NCI-H82 treated with DMSO at 0.1 percent for 48 hours (cell line): ENCODE results near the gene SYT1.
A peak's percentile ranks its signal among the peaks of the same experiment; 100 is the strongest.

Source experiments
- DNase-seq: peaks from one replicate; lab custom pipeline; 2025; ENCODE audit not compliant: unreplicated experiment; lab: John Stamatoyannopoulos, UW

Gene SYT1

DNA sequence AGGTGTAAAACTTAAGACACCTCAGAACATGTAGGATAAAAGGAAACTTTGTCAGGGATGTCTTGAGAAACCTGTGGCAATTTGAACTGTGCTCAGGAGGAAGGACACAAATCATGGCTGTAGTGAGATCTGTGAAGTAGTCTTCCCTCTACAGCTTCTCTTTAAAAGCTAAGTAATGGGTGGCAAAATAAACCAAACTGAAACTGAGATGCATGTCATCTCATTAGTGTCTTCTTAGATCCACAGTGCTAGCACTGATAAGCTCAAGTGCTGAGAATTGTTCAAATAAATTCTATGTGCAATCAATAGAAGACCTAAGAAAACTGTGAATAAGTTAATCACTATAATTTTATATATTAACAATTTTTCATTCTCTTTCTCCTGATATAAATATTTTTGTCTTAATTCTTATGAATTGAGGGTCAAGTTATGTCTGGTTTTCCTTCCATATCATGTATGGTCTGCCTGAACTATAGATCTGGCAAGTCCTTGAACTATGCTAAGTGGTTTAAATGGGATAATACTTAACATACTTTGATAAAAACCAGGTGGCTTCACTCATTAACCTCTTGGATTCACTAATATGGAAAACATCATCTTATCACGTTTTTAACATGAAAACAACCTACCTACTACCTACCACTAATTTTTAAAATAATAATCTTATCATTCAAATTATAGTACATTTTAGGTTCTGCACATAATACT lies 27.2 kb downstream of the SYT1 start:
- DNase-seq: peak; percentile 82

DNA sequence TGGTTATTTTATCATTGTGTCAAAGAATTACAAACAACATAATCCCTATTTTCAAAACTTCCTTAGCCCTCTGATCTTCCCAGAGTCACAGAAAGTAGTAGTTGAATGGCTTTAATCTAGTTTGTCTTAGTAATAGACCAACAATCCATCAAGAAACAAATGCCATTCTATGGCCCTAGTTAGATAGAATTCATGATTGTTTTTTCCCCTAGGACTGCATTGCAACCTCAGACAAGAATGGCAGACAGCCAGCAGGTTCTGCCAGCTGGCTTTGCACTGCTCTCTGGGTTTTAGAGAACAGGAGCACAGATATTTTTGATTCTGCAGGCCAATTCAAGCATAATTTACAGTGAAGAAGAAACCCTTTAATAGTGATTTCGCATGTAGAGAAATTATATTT lies 33.8 kb downstream of the SYT1 start:
- no peak for DNase-seq

DNA sequence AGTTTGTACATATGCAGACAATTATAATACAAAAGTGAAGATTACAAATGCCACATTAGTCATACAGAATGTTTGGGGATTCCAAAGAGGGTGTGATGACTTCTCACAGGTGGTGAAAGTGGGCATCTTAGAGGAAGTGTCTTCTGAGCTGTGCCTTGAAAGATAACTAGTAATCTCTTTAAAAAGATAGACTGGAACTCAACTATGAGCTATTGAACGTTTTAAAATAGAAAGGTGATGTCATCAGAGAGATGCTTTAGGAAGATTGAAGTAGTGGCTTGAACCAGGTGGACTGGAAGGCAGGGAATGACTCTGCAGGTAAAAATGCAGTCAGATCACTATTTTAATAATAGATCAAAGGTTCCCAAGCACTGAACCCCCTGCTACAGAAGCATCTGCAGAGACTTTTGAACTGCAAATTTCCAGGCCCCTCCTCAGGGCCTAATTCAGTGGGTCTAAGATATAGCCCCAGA lies 50.3 kb downstream of the SYT1 start:
- no peak for DNase-seq

DNA sequence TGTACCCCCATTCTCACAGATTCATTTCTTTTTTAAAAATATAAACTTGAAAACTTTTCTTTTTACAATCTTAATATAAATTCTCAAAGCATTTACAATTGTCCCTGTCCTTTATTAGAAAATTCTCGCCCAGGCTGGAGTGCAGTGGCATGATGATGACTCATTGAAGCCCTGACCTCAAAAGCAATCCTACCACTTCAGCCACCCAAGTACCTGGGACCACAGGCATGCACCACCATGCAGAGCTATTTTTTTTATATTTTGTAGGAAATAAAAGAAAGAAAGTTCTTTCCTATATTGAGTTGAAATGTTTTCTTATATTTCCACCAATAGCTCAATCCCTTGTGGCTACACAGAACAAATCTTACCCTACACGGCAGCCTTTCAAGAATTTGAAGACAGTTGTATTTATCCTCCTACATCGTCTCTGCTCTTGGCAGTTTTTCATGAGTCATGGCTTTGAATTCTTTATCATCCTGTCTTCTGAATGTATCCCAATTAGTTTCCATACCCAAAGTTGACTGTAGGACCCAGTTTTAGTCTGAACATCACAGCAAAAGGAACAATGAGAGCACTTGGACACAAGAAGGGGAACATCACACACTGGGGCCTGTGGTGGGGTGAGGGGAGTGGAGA lies 52.4 kb downstream of the SYT1 start:
- DNase-seq: no peak

DNA sequence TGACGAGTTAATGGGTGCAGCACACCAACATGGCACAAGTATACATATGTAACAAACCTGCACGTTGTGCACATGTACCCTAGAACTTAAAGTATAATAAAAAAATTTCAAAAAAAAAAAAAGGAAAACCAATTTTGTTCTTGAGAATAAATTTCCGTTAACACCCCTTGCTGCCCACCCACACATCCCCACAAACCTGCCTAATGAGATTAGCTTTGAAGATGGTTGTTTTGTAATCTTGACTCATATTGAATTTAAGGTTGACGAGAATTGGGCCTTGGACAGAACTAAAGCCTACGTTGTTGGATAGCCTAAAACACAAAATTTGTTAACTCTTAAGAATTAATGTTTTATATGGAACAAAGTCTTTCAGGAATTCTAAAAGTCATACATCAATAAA lies 52.9 kb downstream of the SYT1 start:
- no peak for DNase-seq

DNA sequence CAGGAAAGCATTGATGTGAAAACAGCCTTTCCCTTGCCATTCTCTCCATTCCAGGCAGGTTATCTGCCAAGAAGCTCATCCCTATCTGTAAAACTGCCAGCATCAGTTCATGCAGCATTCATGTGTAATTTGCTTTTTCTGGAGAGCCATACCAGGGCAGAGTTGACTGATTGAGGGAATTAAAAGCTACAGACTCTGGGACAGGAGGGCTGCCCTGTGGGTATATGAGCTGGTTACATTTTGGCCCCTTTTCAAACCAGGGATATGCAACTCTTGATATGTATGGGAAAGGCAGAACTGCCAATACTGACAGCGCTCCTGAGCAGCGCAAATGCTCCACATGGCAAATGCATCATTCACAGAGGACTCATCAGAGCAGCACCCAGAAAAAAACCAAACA lies 53.7 kb downstream of the SYT1 start:
- DNase-seq: no peak

DNA sequence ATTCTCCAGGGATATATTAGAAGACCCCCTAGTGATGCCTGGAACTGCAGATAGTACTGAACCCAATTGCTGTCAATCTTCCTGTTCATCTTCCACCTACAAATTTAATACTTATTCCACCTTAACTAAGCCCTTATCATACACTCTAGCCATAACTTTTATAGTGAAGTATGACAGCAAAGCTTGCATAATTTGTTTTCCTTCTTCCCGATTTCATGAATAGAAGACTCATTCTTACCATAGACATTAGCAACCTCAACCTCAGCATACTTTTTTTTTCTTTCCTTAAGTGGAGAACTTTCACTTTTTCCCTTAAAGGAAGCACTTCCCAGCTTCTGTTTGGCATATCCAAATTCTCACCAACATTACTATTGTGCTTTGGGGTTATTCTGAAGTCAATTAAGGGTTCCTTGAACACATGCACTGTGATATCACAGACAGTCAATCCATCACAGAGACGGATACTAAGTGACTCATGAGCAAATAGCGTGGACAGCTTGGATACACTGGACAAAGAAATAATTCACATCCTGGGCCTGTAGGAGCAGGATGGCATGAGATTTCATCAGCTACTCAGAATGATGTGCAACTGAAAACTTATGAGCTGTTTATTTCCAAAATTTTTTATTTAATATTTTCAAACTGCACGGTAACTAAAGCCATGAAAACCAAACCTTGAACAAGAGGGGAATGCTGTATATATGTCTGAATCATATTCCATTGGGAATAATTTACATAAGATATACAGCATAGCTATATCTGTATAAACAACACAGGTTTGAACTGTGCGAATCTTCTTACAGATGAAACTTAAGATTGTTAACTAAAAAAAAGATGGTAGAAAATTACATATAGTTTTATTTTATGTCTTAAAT lies 63.9 kb downstream of the SYT1 start:
- no peak for DNase-seq

DNA sequence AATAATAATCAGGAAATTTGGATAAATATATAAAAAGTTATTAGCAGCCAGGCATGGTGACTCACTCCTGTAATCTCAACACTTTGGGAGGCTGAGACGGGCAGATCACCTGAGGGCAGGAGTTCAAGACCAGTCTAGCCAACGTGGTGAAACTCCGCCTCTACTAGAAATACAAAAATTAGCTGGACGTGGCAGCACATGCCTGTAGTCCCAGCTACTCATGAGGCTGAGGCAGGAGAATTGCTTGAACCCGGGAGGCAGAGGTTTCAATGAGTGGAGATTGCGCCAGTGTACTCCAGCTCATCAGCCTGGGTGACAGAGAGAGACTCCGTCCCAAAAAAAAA lies 64.5 kb downstream of the SYT1 start:
- DNase-seq: no peak

DNA sequence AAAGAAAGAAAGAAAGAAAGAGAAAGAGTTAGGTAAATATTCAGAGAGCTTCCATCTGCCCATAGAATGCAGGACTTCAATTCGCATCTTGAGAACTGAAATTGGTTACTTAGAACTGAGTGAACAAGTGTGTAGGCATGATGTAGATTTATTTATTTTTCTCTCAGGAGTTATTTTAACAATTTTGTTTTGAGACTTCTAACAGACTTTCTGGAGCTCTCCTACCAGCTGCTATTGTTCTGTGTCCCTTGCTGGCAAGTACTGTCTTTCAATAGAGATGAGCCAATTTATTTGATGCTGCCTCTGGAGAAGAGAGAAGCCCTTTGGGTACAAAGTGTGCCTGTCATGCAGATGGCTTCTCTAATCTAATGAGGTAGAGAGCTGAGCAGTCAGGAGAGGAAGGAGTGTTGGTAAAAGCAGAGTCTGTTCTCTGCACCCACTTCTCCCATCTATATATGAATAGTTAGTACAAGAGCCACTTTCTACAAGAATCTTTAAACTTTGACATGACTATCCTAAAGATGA lies 67.0 kb downstream of the SYT1 start:
- peak; percentile 42 for DNase-seq

DNA sequence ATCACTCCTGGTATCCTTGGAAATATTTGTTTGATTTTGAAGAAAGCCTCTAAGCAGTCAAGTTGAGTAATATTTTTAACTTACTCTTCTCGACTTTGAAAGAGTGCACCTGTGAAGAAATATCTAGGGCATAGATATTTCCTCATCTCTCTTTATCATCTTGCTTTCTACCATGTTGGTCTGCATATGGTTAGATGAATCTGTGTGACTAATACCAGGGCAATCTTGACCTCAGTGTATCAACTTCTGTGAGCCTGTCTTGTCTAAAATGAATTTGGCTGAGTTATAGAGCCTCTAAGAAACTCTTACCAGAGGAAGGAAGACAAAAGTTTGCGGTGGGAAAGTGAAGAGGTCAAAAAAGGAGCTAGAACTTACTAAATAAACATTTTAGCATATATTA lies 68.4 kb downstream of the SYT1 start:
- DNase-seq: no peak

DNA sequence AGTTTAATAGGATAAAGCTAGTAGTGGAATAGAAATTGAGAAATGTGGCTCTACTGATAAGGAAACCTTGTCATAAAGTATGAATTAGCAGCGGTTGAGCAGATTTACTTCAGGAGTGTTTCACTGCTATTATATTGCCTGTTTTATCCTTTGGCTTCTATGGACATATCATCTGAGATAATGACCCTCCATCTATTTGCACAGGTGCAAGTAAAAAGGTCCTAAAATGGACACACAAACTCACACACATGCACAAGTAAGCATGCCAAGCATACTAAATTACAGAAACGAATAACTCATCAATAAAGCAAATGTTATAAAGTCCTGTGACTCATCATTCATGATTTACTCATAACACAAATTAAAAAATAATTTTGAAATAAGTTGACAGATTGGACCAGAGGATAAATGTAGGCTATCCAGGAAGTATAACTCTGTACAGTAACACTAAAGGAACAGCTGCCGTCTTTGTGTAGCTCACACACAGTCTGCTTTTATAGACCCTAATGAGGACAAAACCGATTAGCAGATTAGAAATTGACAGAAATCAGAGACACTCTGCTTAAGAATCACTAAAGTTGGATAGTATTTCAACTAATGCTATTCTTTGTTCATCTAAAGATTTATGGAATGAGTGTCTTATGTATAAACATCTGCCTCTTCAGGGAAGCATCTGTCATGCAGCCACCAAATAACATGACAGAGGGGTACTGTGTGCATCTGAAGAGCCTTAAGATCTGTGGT lies 73.9 kb downstream of the SYT1 start:
- DNase-seq: peak; percentile 98

DNA sequence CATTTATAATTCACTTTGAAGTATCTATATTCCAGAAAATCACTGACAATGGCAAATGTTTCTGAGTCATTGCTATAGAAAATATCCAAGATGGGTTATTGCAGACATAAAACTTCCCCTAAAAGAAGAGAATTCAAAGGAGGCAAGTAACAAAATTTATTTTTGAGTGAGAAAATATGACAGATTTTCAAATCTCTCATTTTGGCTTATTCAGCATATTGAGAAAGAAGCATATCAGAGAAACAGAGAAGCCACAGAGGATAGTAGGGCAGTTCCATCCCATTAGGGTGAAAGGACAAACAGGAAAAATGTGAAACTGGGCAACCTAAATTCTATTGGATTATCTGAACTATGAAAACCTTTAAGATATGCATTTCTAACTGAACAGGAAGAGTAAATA lies 85.0 kb downstream of the SYT1 start:
- no peak for DNase-seq

DNA sequence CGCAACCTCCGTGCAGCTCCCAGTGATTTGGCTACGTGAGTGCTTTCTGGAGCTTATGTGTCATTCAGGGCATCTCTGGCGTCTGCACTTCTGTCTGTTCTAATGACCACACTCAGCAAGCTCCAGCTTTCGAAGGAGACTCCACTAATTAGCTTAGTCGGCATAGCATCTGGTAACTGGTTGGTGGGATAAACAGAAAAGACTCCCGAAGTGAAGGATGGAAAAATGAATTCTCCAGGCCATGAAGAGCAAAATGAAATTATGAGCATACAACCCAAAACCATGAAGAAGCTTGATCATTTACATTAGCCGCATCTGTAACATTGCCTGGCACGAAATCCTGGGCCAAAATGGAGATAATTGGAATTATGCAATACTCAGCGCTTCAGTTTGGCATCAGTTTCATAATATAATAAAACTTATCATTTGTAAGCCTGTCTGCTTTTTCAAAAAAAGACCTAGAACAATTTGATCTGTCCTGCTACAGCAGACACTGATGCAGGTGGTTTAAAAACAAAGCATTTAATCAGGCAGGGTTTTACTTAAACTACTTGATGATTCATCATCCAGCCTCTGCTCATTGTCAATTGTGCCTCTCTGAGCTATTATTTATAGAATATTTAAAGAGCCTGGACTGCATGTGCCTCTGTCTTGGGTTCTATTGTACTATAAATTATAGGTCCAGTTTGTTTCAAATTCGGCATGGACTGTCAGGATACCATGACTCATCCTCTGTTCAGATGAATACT lies 87.4 kb downstream of the SYT1 start:
- DNase-seq: peak; percentile 96

DNA sequence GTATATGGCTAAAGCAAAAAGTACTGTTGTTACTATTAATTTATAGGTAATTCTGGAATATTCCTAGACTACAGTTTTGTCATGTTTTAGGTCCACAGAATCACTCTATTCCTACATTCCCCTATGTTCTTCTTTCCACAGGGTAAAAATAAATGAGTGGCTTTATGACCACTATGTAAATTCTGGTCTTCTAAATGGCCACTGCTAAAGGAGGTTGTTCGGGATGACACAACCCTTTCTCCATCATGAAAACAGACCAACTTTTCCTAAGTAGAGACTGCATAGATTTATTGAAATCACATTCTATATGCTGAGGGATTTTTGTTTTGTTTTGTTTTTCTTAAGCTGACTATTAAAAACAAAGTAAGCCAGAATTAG lies 88.0 kb downstream of the SYT1 start:
- DNase-seq: no peak

DNA sequence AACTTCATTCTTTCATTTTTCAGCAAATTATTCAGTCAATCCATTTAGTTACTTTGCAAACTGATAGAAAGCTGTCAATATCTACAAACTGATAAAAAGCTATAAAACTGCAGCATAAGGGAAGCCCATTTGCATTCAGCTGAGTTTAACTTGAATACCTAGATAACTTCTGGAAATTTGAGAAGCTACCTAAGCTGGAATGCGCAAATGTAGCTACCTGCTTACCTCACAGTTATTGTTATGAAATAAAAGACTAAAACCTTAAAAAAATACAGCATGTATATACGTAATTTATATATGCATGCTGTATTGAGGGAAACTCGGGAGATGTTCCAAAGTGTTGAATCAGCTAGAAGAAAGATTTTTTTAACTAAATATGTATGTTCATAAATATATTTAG lies 94.4 kb downstream of the SYT1 start:
- no peak for DNase-seq

DNA sequence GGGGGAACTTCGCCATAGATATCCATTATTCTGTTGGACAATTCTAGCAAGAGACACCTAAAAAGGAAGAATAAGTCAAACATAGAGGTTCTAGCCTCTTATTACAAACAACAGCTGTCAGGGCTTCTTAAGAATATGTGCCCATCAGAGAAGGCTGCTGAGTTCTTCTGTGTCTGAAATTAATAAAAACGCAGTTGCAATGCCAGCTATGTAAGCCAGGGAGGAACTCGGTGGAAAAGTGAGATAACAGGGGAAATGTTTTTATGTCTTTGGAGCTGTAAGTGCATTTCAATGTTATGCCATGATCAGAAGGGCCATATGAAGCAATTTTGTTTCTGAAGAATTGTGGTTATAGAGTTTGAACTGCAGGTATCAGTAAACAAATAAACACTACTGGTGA lies 95.0 kb downstream of the SYT1 start:
- no peak for DNase-seq

DNA sequence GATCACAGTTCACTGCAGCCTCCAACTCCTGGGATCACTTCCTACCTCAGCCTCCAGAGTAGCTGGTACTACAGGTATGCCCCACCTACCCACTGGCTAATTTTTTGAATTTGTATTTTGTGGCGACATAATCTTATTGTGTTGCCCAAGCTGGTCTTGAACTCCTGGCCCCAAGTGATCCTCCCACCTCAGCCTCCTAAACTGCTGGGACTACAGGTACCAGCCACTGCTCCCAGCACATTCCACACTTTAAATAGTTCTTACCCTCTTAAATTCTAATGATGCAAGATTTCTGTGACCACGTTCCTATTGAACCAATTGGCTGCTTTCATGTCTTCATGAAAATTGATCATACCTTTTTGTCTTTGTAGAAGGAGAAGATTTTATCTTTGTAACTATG lies 96.6 kb downstream of the SYT1 start:
- no peak for DNase-seq

DNA sequence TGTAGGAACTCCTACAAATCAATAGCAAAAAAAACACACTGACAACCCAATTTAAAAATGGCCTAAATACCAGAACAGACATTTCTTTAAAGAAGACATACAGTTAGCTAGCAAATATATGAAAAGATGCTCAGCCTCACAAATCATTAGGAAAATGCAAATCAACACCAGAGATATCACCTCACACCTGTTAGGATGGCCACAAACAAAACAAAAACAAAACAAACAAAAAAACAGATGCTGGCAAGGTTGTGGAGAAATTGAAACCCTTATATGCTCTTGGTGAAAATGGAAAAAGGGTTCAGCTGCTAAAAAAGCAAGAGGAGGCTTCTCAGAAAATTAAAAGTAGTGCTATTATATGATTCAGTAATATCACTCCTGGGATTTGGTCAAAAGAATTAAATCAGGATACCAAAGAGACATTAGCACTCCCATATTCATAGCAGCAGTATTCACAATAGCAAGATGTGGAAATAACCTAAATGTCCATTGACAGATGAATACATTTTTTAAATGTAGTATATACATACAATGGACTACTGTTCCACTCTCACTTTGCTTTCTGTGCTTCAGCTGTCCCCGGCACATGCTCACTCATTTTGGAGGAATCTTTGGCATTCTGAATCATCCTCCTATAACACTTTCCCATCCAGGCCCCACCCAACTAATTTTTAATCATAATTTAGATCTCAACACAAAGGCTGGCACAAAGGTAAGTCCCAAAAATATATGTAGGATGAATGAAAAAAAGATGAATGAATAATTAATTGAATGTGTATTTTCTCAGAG lies 99.1 kb downstream of the SYT1 start:
- DNase-seq: no peak

DNA sequence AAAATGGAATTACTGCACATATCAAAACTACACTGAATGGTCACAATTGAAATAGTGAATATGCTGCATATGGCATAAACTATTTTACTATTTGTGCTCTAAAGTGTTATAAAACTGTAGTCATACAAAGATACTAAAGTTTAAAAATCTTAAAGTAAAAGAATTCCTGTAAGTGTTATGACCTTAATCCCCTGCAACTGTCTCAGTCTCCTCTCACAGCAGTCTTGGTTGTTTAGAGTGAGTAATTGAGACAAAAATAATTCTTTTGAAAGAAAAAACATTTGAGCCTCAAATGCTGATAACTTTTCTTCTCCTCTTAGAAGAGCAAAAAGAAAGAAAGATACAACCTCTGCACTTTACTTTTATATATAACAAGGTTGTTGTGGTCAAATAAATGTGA lies 99.9 kb downstream of the SYT1 start:
- DNase-seq: no peak

DNA sequence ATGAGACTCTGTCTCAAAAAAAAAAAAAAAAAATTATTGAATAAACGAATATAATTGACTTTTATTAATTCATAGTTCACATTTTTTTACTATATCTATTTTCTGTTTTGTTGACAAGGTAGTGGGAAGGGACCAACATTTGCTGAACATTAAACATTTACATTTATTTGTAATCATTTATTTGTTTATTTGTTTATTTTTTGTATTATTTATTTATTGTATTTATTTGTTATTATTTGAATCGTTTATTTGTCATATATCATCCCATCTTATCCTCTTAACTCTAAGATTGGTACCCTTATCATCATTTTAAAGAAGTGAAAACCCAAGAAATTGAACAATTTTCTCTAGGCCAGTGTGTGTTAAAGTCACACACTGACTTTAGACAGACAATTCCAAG lies 101.5 kb downstream of the SYT1 start:
- DNase-seq: no peak
